ENCODE data around the gene SCUBE3. TPM values are rescaled to one million over a fixed set of nuclear protein-coding genes. Genes with fewer than 3 reads are reported as not detected.

Gene SCUBE3
- total and polyA plus RNA-seq, 7 experiments from 2014 or later: 0.05 to 0.12 TPM; not detected in 5

- ATAC-seq: no peak
- ChIA-PET POLR2A (no interaction called here), CTCF (interaction anchor here (0.5 kb wide), 1 partner anchor 89 kb away, joined by 3 read pairs; no protein-coding TSS in a partner anchor)
- Mint-ChIP-seq H3K4me1 (peaks cover 6 to 10% (median 7%) of the 10 kb centered on the region in 7 donors), H3K9me3 (no peaks in the 10 kb centered on the region), H3K27me3 (peaks cover 65 to 85% (median 72%) of the 10 kb centered on the region in 5 donors), H3K27ac (no peak overlapping the region), H3K36me3 (peaks cover 0 to 4% (median 0%) of the 10 kb centered on the region in 5 donors), H3K4me3 (peak overlapping the region in 7 of 10 donors; percentile 25 to 75 (median 45))
- no peak overlapping the region for H3K27ac ChIP-seq (ENCODE audit: low read depth, low read length)
- H3K4me3 ChIP-seq (ENCODE audit: low read length): no peak overlapping the region
- H3K36me3 ChIP-seq (ENCODE audit: control insufficient read depth in 2 of 3, insufficient read depth in 3 of 3, low read length in 3 of 3): no peaks in the 10 kb centered on the region
- H3K4me1 ChIP-seq (ENCODE audit: control insufficient read depth in 2 of 2, insufficient read depth in 2 of 2, low read length in 2 of 2): no peaks in the 10 kb centered on the region
- DNase-seq: no peak
- peaks cover 4 to 17% of the 10 kb centered on the region in 2 donors for H3K27me3 ChIP-seq (ENCODE audit: control insufficient read depth in 2 of 2, insufficient read depth in 2 of 2, low read length in 2 of 2)
- no peaks in the 10 kb centered on the region for H3K9me3 ChIP-seq (ENCODE audit: control insufficient read depth in 2 of 3, low read length in 3 of 3)
- intact Hi-C loops (cut with micrococcal nuclease): no loop called here
These were observed 1.3 kb downstream of the SCUBE3 start for GRCh38 chr6:35214869-35215664.

GRCh38 chr6:35215665-35216411 is 2.1 kb downstream of the SCUBE3 start:
- peaks cover 6 to 10% (median 7%) of the 10 kb centered on the region in 7 donors for H3K4me1 Mint-ChIP-seq
- H3K36me3 ChIP-seq (ENCODE audit: control insufficient read depth in 2 of 3, insufficient read depth in 3 of 3, low read length in 3 of 3): no peaks in the 10 kb centered on the region
- H3K9me3 Mint-ChIP-seq: no peaks in the 10 kb centered on the region
- no peak for ATAC-seq
- H3K4me3 Mint-ChIP-seq: peak overlapping the region in 5 of 10 donors; percentile 11 to 58 (median 40)
- no peak for DNase-seq
- intact Hi-C loops (cut with micrococcal nuclease): no loop called here
- CTCF ChIA-PET: interaction anchor here (0.5 kb wide), 1 partner anchor 88 kb away, joined by 3 read pairs; no protein-coding TSS in a partner anchor
- H3K9me3 ChIP-seq (ENCODE audit: control insufficient read depth in 2 of 3, low read length in 3 of 3): no peaks in the 10 kb centered on the region
- no peak overlapping the region for H3K27ac Mint-ChIP-seq
- H3K4me1 ChIP-seq (ENCODE audit: control insufficient read depth in 2 of 2, insufficient read depth in 2 of 2, low read length in 2 of 2): no peaks in the 10 kb centered on the region
- peaks cover 61 to 84% (median 69%) of the 10 kb centered on the region in 5 donors for H3K27me3 Mint-ChIP-seq
- no peak overlapping the region for H3K4me3 ChIP-seq (ENCODE audit: low read length)
- POLR2A ChIA-PET: no interaction called here
- H3K27ac ChIP-seq (ENCODE audit: low read depth, low read length): no peak overlapping the region
- peaks cover 0 to 4% (median 0%) of the 10 kb centered on the region in 5 donors for H3K36me3 Mint-ChIP-seq
- peaks cover 4 to 17% of the 10 kb centered on the region in 2 donors for H3K27me3 ChIP-seq (ENCODE audit: control insufficient read depth in 2 of 2, insufficient read depth in 2 of 2, low read length in 2 of 2)

DNA sequence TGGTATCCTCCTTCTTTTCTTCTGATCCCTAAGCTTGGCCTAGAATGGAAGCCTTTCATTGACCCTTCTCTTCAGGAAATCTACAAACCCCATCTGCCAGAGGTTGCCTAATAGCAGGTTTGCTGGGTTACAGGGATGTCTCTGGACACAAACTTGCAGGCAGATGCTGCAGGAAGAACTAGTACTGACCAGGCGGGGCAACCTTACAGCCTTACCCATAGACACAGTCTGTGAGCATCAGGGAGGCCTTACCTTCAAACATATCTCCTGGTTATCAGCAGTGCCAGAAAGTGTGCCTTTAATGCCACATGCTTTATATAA is 2.6 kb downstream of the SCUBE3 start:
- ATAC-seq (no peak), DNase-seq (no peak)
- H3K9me3 Mint-ChIP-seq: no peaks in the 10 kb centered on the region
- H3K36me3 Mint-ChIP-seq: peaks cover 0 to 4% (median 0%) of the 10 kb centered on the region in 5 donors
- no peaks in the 10 kb centered on the region for H3K4me1 ChIP-seq (ENCODE audit: control insufficient read depth in 2 of 2, insufficient read depth in 2 of 2, low read length in 2 of 2)
- intact Hi-C loops (cut with micrococcal nuclease): no loop called here
- no peak overlapping the region for H3K27ac Mint-ChIP-seq
- H3K27me3 Mint-ChIP-seq: peaks cover 56 to 83% (median 64%) of the 10 kb centered on the region in 5 donors
- H3K4me3 Mint-ChIP-seq: peak overlapping the region in 1 of 10 donors; percentile 17
- ChIA-PET CTCF (no interaction called here), POLR2A (no interaction called here)
- no peak overlapping the region for H3K27ac ChIP-seq (ENCODE audit: low read depth, low read length)
- peaks cover 6 to 10% (median 7%) of the 10 kb centered on the region in 7 donors for H3K4me1 Mint-ChIP-seq
- peaks cover 4 to 17% of the 10 kb centered on the region in 2 donors for H3K27me3 ChIP-seq (ENCODE audit: control insufficient read depth in 2 of 2, insufficient read depth in 2 of 2, low read length in 2 of 2)
- no peaks in the 10 kb centered on the region for H3K36me3 ChIP-seq (ENCODE audit: control insufficient read depth in 2 of 3, insufficient read depth in 3 of 3, low read length in 3 of 3)
- H3K4me3 ChIP-seq (ENCODE audit: low read length): no peak overlapping the region
- no peaks in the 10 kb centered on the region for H3K9me3 ChIP-seq (ENCODE audit: control insufficient read depth in 2 of 3, low read length in 3 of 3)

DNA sequence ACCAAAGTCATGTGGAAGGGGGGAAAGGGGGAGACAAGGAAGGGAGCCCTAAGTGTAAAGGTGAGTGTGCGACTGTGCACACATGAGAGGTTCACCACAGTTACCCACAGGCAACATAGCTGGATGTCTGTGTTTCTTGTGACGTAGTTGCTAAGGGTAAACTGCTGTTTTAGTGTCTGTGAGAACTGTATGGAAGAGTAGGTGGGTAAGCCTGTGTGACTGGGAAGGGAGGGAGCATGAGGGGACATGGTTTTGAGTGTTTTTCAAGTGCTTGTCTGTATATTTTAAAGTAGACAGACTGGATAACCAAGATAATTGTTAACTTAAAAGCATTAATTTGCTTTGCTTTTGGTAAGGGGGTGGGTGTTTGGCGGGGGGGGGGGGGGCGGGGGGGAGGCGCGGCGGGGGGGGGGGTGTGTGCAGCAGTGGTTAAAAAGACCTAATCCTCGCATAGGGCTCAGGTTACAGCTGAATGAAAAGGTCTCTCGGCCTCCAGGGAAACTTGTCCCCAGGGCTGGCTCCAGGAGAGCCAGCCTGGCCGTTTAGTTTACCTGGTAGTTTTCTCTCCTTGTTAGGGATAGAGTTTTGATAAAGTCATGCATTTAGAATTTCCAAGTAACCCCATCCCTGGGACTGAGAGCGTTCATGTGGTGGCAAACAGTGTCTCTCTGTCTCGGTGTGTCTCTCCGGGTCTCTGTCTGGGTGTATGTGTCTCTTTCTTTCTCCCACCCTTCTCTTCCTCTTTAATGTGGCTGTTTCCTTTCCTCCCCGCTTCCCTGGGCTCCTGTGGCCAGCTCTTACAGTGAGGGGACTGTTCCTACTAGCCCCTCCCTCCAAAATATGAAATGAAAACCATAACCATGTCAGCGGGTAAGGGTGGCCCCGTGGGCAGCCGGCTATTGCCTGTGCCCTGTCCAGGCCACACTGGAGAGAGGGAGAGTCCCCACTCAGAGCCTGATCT is 3.4 kb downstream of the SCUBE3 start:
- H3K36me3 ChIP-seq (ENCODE audit: control insufficient read depth in 2 of 3, insufficient read depth in 3 of 3, low read length in 3 of 3): no peaks in the 10 kb centered on the region
- H3K4me3 ChIP-seq (ENCODE audit: low read length): no peak overlapping the region
- Mint-ChIP-seq H3K36me3 (peaks cover 0 to 4% (median 0%) of the 10 kb centered on the region in 5 donors), H3K4me3 (peak overlapping the region in 1 of 10 donors; percentile 3), H3K27me3 (peaks cover 48 to 79% (median 59%) of the 10 kb centered on the region in 5 donors), H3K4me1 (peaks cover 6 to 10% (median 7%) of the 10 kb centered on the region in 7 donors), H3K9me3 (peaks cover 0 to 3% (median 0%) of the 10 kb centered on the region in 11 donors), H3K27ac (no peak overlapping the region)
- DNase-seq: no peak
- no peak for ATAC-seq
- ChIA-PET POLR2A (no interaction called here), CTCF (interaction anchor here (0.8 to 1.4 kb wide), 2 partner anchors 12 to 13 kb away, joined by 4 read pairs; no protein-coding TSS in a partner anchor)
- peaks cover 4 to 17% of the 10 kb centered on the region in 2 donors for H3K27me3 ChIP-seq (ENCODE audit: control insufficient read depth in 2 of 2, insufficient read depth in 2 of 2, low read length in 2 of 2)
- intact Hi-C loops (cut with micrococcal nuclease): no loop called here
- H3K27ac ChIP-seq (ENCODE audit: low read depth, low read length): no peak overlapping the region
- H3K9me3 ChIP-seq (ENCODE audit: control insufficient read depth in 2 of 3, low read length in 3 of 3): no peaks in the 10 kb centered on the region
- no peaks in the 10 kb centered on the region for H3K4me1 ChIP-seq (ENCODE audit: control insufficient read depth in 2 of 2, insufficient read depth in 2 of 2, low read length in 2 of 2)

DNA sequence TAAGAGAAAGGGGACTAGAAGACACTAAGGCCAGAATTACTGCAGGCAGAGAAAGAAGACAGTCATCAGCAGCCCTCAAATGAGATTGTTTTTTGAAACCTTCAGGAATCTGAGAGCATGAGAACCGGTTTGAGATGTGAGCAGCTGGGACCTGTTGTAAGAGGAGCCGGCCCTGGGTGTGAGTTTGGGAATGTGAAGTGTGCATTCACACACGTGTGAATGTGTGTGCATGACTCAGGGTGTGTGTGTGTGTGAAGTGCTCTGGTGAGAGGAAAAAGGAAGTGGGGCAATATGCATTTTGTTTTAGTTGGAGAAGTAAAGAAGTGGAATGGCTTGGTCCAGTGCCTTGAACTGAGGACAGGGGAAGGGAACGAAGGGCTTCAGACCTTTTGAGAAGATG is 4.3 kb downstream of the SCUBE3 start:
- Mint-ChIP-seq H3K4me3 (no peak overlapping the region), H3K4me1 (peaks cover 3 to 8% (median 4%) of the 10 kb centered on the region in 7 donors), H3K36me3 (peaks cover 0 to 4% (median 0%) of the 10 kb centered on the region in 5 donors), H3K27ac (no peak overlapping the region), H3K9me3 (peaks cover 0 to 3% (median 0%) of the 10 kb centered on the region in 11 donors), H3K27me3 (peaks cover 39 to 72% (median 50%) of the 10 kb centered on the region in 5 donors)
- Histone ChIP-seq H3K27me3 (ENCODE audit: control insufficient read depth in 2 of 2, insufficient read depth in 2 of 2, low read length in 2 of 2) (peaks cover 4 to 17% of the 10 kb centered on the region in 2 donors), H3K4me3 (ENCODE audit: low read length) (no peak overlapping the region), H3K4me1 (ENCODE audit: control insufficient read depth in 2 of 2, insufficient read depth in 2 of 2, low read length in 2 of 2) (no peaks in the 10 kb centered on the region), H3K27ac (ENCODE audit: low read depth, low read length) (no peak overlapping the region), H3K36me3 (ENCODE audit: control insufficient read depth in 2 of 3, insufficient read depth in 3 of 3, low read length in 3 of 3) (no peaks in the 10 kb centered on the region), H3K9me3 (ENCODE audit: control insufficient read depth in 2 of 3, low read length in 3 of 3) (no peaks in the 10 kb centered on the region)
- POLR2A ChIA-PET: no interaction called here
- CTCF ChIA-PET: interaction anchor here (1.4 kb wide), 2 partner anchors 12 kb away, joined by 4 read pairs; no protein-coding TSS in a partner anchor
- no peak for DNase-seq
- intact Hi-C loops (cut with micrococcal nuclease): no loop called here
- peak; percentile 20 for ATAC-seq

- DNase-seq (no peak), ATAC-seq (no peak)
- H3K4me3 Mint-ChIP-seq: no peak overlapping the region
- peaks cover 35 to 68% (median 47%) of the 10 kb centered on the region in 5 donors for H3K27me3 Mint-ChIP-seq
- Histone ChIP-seq H3K27ac (ENCODE audit: low read depth, low read length) (no peak overlapping the region), H3K36me3 (ENCODE audit: control insufficient read depth in 2 of 3, insufficient read depth in 3 of 3, low read length in 3 of 3) (no peaks in the 10 kb centered on the region), H3K27me3 (ENCODE audit: control insufficient read depth in 2 of 2, insufficient read depth in 2 of 2, low read length in 2 of 2) (peaks cover 4 to 13% of the 10 kb centered on the region in 2 donors), H3K9me3 (ENCODE audit: control insufficient read depth in 2 of 3, low read length in 3 of 3) (no peaks in the 10 kb centered on the region), H3K4me1 (ENCODE audit: control insufficient read depth in 2 of 2, insufficient read depth in 2 of 2, low read length in 2 of 2) (no peaks in the 10 kb centered on the region), H3K4me3 (ENCODE audit: low read length) (no peak overlapping the region)
- ChIA-PET POLR2A (no interaction called here), CTCF (interaction anchor here (1.4 kb wide), 2 partner anchors 11 to 12 kb away, joined by 4 read pairs; no protein-coding TSS in a partner anchor)
- H3K36me3 Mint-ChIP-seq: peaks cover 0 to 4% (median 0%) of the 10 kb centered on the region in 5 donors
- H3K27ac Mint-ChIP-seq: no peak overlapping the region
- H3K4me1 Mint-ChIP-seq: peaks cover 0 to 6% (median 0%) of the 10 kb centered on the region in 7 donors
- H3K9me3 Mint-ChIP-seq: peaks cover 0 to 3% (median 0%) of the 10 kb centered on the region in 11 donors
- intact Hi-C loops (cut with micrococcal nuclease): no loop called here
These were observed 4.7 kb downstream of the SCUBE3 start for GRCh38 chr6:35218456-35218855.
